GM12878 (cell line): ENCODE measurements around the gene DGLUCY. TPM values are rescaled to one million over a fixed set of nuclear protein-coding genes. Genes with fewer than 3 reads are reported as not detected.
A peak's percentile ranks its signal among the peaks of the same experiment; 100 is the strongest.

Source experiments
- ATAC-seq: fragments of 200-7000 bp; cut with Tn5 transposase; 3 replicates; pipeline ENCODE4 v1.9.1; 2020; ENCODE audit warnings: mild to moderate bottlenecking, moderate library complexity
- BruUV-seq: library from RNA; stranded (reverse); fragments of 400-500 nt; replicated peaks from 2 replicates; lab custom pipeline; 2021; lab: Mats Ljungman, UMichigan
- CTCF ChIA-PET: fragments of 300-600 bp; sonication (Branson Sonifier 250); formaldehyde crosslinking; extraction: SDS; loops from one replicate; lab custom pipeline; 2021; ENCODE audit warnings: inconsistent platforms; lab: Yijun Ruan, JAX
- POLR2A ChIA-PET: fragments of 350-600 bp; formaldehyde crosslinking; extraction: SDS; loops from one replicate; lab custom pipeline; 2021; ENCODE audit warnings: inconsistent platforms; lab: Charles Lee
- RAD21 ChIA-PET: fragments of 300-600 bp; sonication (Branson Sonifier 250); formaldehyde crosslinking; loops from one replicate; lab custom pipeline; 2023; ENCODE audit warnings: antibody characterized with exemption; ENCODE audit not compliant: unreplicated experiment; lab: Charles Lee
- SMC1A ChIA-PET: fragments of 300-600 bp; sonication (Branson Sonifier 250); formaldehyde crosslinking; loops from one replicate; lab custom pipeline; 2023; ENCODE audit not compliant: unreplicated experiment, uncharacterized antibody; lab: Charles Lee
- DNase-seq: peaks from one replicate; pipeline ENCODE4 v3.0.0-alpha.2; 2011; ENCODE audit warnings: low read depth, low spot score
- FAIRE-seq: peaks from 3 replicates; lab custom pipeline; 2011; peaks lifted over from hg19 to GRCh38; lab: Jason Lieb, UNC
- H2AFZ ChIP-seq: 2 replicates; pipeline ENCODE4 v1.6.0; 2011; ENCODE audit warnings: low read depth, low read length, control low read depth; ENCODE audit not compliant: control insufficient read depth
- H3K27ac ChIP-seq: 2 replicates; pipeline ENCODE4 v1.5.1; 2011; ENCODE audit warnings: control low read depth; ENCODE audit not compliant: control insufficient read depth, insufficient read depth
- H3K27me3 ChIP-seq, 2 experiments: replicated peaks in 1 of 2; 2 replicates each; pipeline versions ENCODE4 v1.6.0 to v1.6.1; 2011; ENCODE audit warnings: low read length in 1 of 2; ENCODE audit not compliant: control insufficient read depth in 2 of 2, insufficient read depth in 2 of 2
- H3K36me3 ChIP-seq, 2 experiments: 2 replicates each; pipeline ENCODE4 v1.5.1; 2011; ENCODE audit warnings: low read length in 1 of 2; ENCODE audit not compliant: control insufficient read depth in 2 of 2, insufficient read depth in 2 of 2
- H3K4me1 ChIP-seq: 2 replicates; pipeline ENCODE4 v1.6.1; 2011; ENCODE audit warnings: mild to moderate bottlenecking, low read length, moderate library complexity, mixed read lengths; ENCODE audit not compliant: control insufficient read depth, insufficient read depth
- H3K4me2 ChIP-seq: 2 replicates; pipeline ENCODE4 v1.6.0; 2011; ENCODE audit warnings: control low read depth; ENCODE audit not compliant: control insufficient read depth, insufficient read depth
- H3K4me3 ChIP-seq: fragments of 200-600 bp; sonication (generic); 2 replicates; pipeline ENCODE4 v1.5.1; 2016
- H3K79me2 ChIP-seq: 2 replicates; pipeline ENCODE4 v1.6.0; 2011; ENCODE audit warnings: low read length; ENCODE audit not compliant: control insufficient read depth, insufficient read depth
- H3K9ac ChIP-seq: 2 replicates; pipeline ENCODE4 v1.8.0; 2011; ENCODE audit warnings: low read length, control low read depth, mixed read lengths; ENCODE audit not compliant: control insufficient read depth, insufficient read depth
- H3K9me3 ChIP-seq: replicated peaks from 3 replicates; pipeline ENCODE4 v1.5.1; 2011; ENCODE audit warnings: mild to moderate bottlenecking, low read length; ENCODE audit not compliant: control insufficient read depth, insufficient read depth
- H4K20me1 ChIP-seq: 2 replicates; pipeline ENCODE4 v1.6.0; 2011; ENCODE audit not compliant: control insufficient read depth, insufficient read depth
- CEBPZ ChIP-seq: fragments of 150-350 bp; IDR thresholded peaks from 2 replicates; pipeline ENCODE4 v1.6.1; 2016; ENCODE audit warnings: low read depth, low read length
- IRF4 ChIP-seq: IDR thresholded peaks from 2 replicates; pipeline ENCODE4 v1.6.1; 2011; ENCODE audit warnings: low read depth, low read length
- JUND ChIP-seq: IDR thresholded peaks from 2 replicates; pipeline ENCODE4 v1.6.1; 2012; ENCODE audit warnings: low read depth, mild to moderate bottlenecking, low read length, improper control_type of control experiment, moderate library complexity
- LARP7 ChIP-seq: fragments of 450-650 bp; IDR thresholded peaks from 2 replicates; pipeline ENCODE4 v1.6.1; 2017; ENCODE audit warnings: mild to moderate bottlenecking
- MEF2B ChIP-seq: fragments of 450-650 bp; IDR thresholded peaks from 2 replicates; pipeline ENCODE4 v1.6.1; 2018; ENCODE audit warnings: mild to moderate bottlenecking, moderate library complexity; ENCODE audit not compliant: partially characterized antibody, poor library complexity, severe bottlenecking
- NFYB ChIP-seq: IDR thresholded peaks from 2 replicates; pipeline ENCODE4 v1.6.1; 2011; ENCODE audit warnings: low read depth, mild to moderate bottlenecking, low read length, improper control_type of control experiment, moderate library complexity; ENCODE audit not compliant: insufficient read depth
- RAD51 ChIP-seq: fragments of 450-650 bp; IDR thresholded peaks from 2 replicates; pipeline ENCODE4 v1.6.1; 2016; ENCODE audit warnings: moderate library complexity, mild to moderate bottlenecking, inconsistent platforms
- RFX5 ChIP-seq: IDR thresholded peaks from 2 replicates; pipeline ENCODE4 v1.6.1; 2011; ENCODE audit warnings: low read depth, low read length, improper control_type of control experiment
- SMAD1 ChIP-seq: fragments of 450-650 bp; IDR thresholded peaks from 2 replicates; pipeline ENCODE4 v1.6.1; 2018; ENCODE audit warnings: mild to moderate bottlenecking, low read depth; ENCODE audit not compliant: partially characterized antibody
- TAF1 ChIP-seq: IDR thresholded peaks from 2 replicates; pipeline ENCODE4 v1.6.1; 2011; ENCODE audit warnings: mild to moderate bottlenecking, low read depth, low read length, borderline replicate concordance
- YBX1 ChIP-seq: fragments of 450-650 bp; IDR thresholded peaks from 2 replicates; pipeline ENCODE4 v1.6.1; 2016; ENCODE audit warnings: antibody characterized with exemption
- ZBTB33 ChIP-seq: fragments of 450-650 bp; IDR thresholded peaks from 2 replicates; pipeline ENCODE4 v1.6.1; 2017; ENCODE audit warnings: mild to moderate bottlenecking
- ZSCAN29 ChIP-seq: fragments of 450-650 bp; IDR thresholded peaks from 2 replicates; pipeline ENCODE4 v1.6.1; 2017; ENCODE audit warnings: mild to moderate bottlenecking, moderate library complexity
- WGBS: methylation state at CpG from one replicate; pipeline ENCODE4 v1.1.6; 2016; ENCODE audit warnings: low lambda C conversion rate; ENCODE audit not compliant: insufficient replicate concordance, insufficient coverage; ENCODE audit errors: missing lambda C conversion rate; 5-methylcytosine and 5-hydroxymethylcytosine counted together
- in situ Hi-C: fragments of 300-500 bp; cut with MboI; formaldehyde crosslinking; loops from 9 replicates; pipeline ENCODE4 v1.14.3; 2018; ENCODE audit warnings: mixed read lengths
- intact Hi-C: fragments of 100-400 bp; cut with micrococcal nuclease; formaldehyde crosslinking; loops from one replicate; pipeline ENCODE4 v1.14.2; 2022; ENCODE audit not compliant: unreplicated experiment
- polyA plus RNA-seq, 11 experiments: library from polyadenylated mRNA; depleted of rRNA in 4 of 11; unstranded in 6 of 11; stranded (reverse) in 5 of 11; fragments of >200 nt; fragmentation: Nextera tagmentation in 4 of 11; fragmentation: Illumina TruSeq in 1 of 11; extraction: Ambion mirVana in 4 of 11; extraction: Trizol in 1 of 11; gene quantifications; 1 replicate in 1 of 11; 2 replicates in 10 of 11; pipeline versions ENCODE4 v1.2.1 to v1.2.3, GENCODE V29; 2011 to 2016; ENCODE audit warnings: inconsistent platforms in 2 of 11, missing spikeins in 2 of 11, low read depth in 1 of 11
- total RNA-seq, 4 experiments: library from RNA; depleted of rRNA in 3 of 4; stranded (reverse); fragments of >200 nt in 3 of 4; fragmentation: Illumina TruSeq in 1 of 4; extraction: Trizol in 1 of 4; gene quantifications; 2 replicates each; pipeline versions ENCODE4 v1.2.1 to v1.2.3, GENCODE V29; 2013 to 2021

The DGLUCY gene
- total and polyA plus RNA-seq, 10 of the 15 experiments (the other 5 are each of a cell fraction or from before 2014, with no cell fraction given) = 15.0 to 70.3 (median 55.1) TPM

GRCh38 chr14:91154851-91155625, 41.2 kb downstream of the DGLUCY start:
- TF ChIP-seq MEF2B = peak; percentile 82
- TF ChIP-seq NFYB = no peak
- 0 out of 2 replicates have a peak, but pooled peaks have one; percentile 1 for TF ChIP-seq JUND
- peak; percentile 84; the same call in 1 of the 2 replicates for TF ChIP-seq ZSCAN29
- TF ChIP-seq LARP7 = no peak
- TF ChIP-seq RFX5 = no peak
- TF ChIP-seq SMAD1 = peak; percentile 72
- no peak for TF ChIP-seq TAF1
- TF ChIP-seq IRF4 = no peak
- peak; percentile 57; the same call in 1 of the 2 replicates for TF ChIP-seq ZBTB33
- no peak for TF ChIP-seq CEBPZ
- no peak for TF ChIP-seq RAD51
- TF ChIP-seq YBX1 = no peak
- no TSS peak for BruUV-seq
- Histone ChIP-seq H3K79me2 (no peaks in the 10 kb centered on the region), H3K4me1 (no peaks in the 10 kb centered on the region), H3K9ac (no peak overlapping the region), H3K4me3 (no peak overlapping the region), H2AFZ (no peak overlapping the region), H3K9me3 (no peaks in the 10 kb centered on the region), H3K36me3 (peaks cover 15 to 18% of the 10 kb centered on the region in 2 experiments; a peak in 3 of 4 replicates), H4K20me1 (no peaks in the 10 kb centered on the region), H3K27ac (no peak overlapping the region), H3K27me3 (no peaks in the 10 kb centered on the region), H3K4me2 (no peak overlapping the region)
- RAD21 ChIA-PET = interaction anchor here (1.2 kb wide), 1 partner anchor 20 kb away, joined by 3 read pairs; no protein-coding TSS in a partner anchor
- SMC1A ChIA-PET = interaction anchor here (1.2 kb wide), 1 partner anchor 18 kb away, joined by 3 read pairs; no protein-coding TSS in a partner anchor
- in situ Hi-C loops (no loop called here), intact Hi-C loops (no loop called here)
- WGBS = 72% methylated on average over 16 of the region's 16 CpGs
- POLR2A ChIA-PET = no interaction called here
- no peak for DNase-seq
- CTCF ChIA-PET = interaction anchor here (0.6 to 1.0 kb wide), 2 partner anchors 16 to 167 kb away, joined by 3 to 4 read pairs; no protein-coding TSS in a partner anchor
- peak; percentile 64 for ATAC-seq
- no peak for FAIRE-seq
